H1 (cell line): ENCODE results near the gene PAWR. TPM values are rescaled to one million over a fixed set of nuclear protein-coding genes. Genes with fewer than 3 reads are reported as not detected.
A peak's percentile ranks its signal among the peaks of the same experiment; 100 is the strongest.

Source experiments
- ATF3 ChIP-seq: IDR thresholded peaks from 2 replicates; pipeline ENCODE4 v1.6.1; 2011; ENCODE audit warnings: low read depth, mild to moderate bottlenecking, low read length; ENCODE audit not compliant: insufficient read depth
- CEBPB ChIP-seq: IDR thresholded peaks from 2 replicates; pipeline ENCODE4 v1.6.1; 2012; ENCODE audit warnings: low read depth, low read length
- NRF1 ChIP-seq: IDR thresholded peaks from 2 replicates; pipeline ENCODE4 v1.6.1; 2011; ENCODE audit warnings: mild to moderate bottlenecking, low read depth, low read length, improper control_type of control experiment
- SAP30 ChIP-seq: fragments of 300-600 bp; sonication (generic); IDR thresholded peaks from 2 replicates; pipeline ENCODE4 v1.7.1; 2012; ENCODE audit warnings: low read length, moderate library complexity, mild to moderate bottlenecking, inconsistent platforms; ENCODE audit not compliant: insufficient read depth, insufficient replicate concordance
- SIN3A ChIP-seq, 2 experiments: IDR thresholded peaks in 1 of 2; conservative IDR thresholded peaks in 1 of 2; 2 replicates each; pipeline ENCODE4 v1.6.1; 2011 to 2012; ENCODE audit warnings: low read length in 2 of 2, improper control_type of control experiment in 1 of 2, low read depth in 1 of 2, mild to moderate bottlenecking in 1 of 2
- SIX5 ChIP-seq: IDR thresholded peaks from 2 replicates; pipeline ENCODE4 v1.6.1; 2011; ENCODE audit warnings: mild to moderate bottlenecking, low read depth, low read length
- SRF ChIP-seq: IDR thresholded peaks from 2 replicates; pipeline ENCODE4 v1.6.1; 2011; ENCODE audit warnings: mild to moderate bottlenecking, low read depth, low read length, moderate library complexity
- ZNF274 ChIP-seq: IDR thresholded peaks from 2 replicates; pipeline ENCODE4 v1.7.0; 2012; ENCODE audit warnings: low read length, borderline replicate concordance; ENCODE audit errors: extremely low read depth
- polyA plus RNA-seq, 7 experiments: library from polyadenylated mRNA; depleted of rRNA in 3 of 7; stranded (reverse) in 5 of 7; unstranded in 2 of 7; fragments of >200 nt in 5 of 7; fragments of 200-250 nt in 2 of 7; gene quantifications; 1 replicate in 5 of 7; 2 replicates in 1 of 7; 4 replicates in 1 of 7; pipeline versions ENCODE4 v1.2.1 to v1.2.3, GENCODE V29; 2011 to 2013; ENCODE audit warnings: missing spikeins in 2 of 7, mixed read lengths in 2 of 7
- total RNA-seq: library from RNA; stranded (reverse); fragmentation: NEBNext Ultra II Directional; extraction: Animal tissue kit (Norgen Biotek cat#: 25700); gene quantifications from 2 replicates; pipeline ENCODE4 v1.2.1, GENCODE V29; 2021
- TF ChIP-seq, protein P1 (sequence below): fragments of 300-600 bp; sonication (generic); IDR thresholded peaks from 2 replicates; pipeline ENCODE4 v1.7.1; 2012; ENCODE audit warnings: low read length, moderate library complexity, mild to moderate bottlenecking, inconsistent platforms; ENCODE audit not compliant: insufficient replicate concordance

PAWR gene
- total and polyA plus RNA-seq, 2 of the 8 experiments (the other 6 are each of a cell fraction or from before 2014, with no cell fraction given): 28.3 to 327 TPM

- TF ChIP-seq ZNF274 (no peak), SAP30 (peak; percentile 25), SIX5 (no peak), CEBPB (peak; percentile 31; the same call in 1 of the 2 replicates), ATF3 (no peak), SIN3A (conservative IDR thresholded peaks at IDR 0.05 in 1 of 2, IDR thresholded peaks at IDR 0.05 in 1 of 2; ENCODE audit: low read depth in 1 of 2, low read length in 2 of 2) (peak in 1 of 2 experiments; percentile 45; a peak in 1 of 4 replicates), SRF (no peak), NRF1 (no peak)
- TF ChIP-seq, protein P1, sequence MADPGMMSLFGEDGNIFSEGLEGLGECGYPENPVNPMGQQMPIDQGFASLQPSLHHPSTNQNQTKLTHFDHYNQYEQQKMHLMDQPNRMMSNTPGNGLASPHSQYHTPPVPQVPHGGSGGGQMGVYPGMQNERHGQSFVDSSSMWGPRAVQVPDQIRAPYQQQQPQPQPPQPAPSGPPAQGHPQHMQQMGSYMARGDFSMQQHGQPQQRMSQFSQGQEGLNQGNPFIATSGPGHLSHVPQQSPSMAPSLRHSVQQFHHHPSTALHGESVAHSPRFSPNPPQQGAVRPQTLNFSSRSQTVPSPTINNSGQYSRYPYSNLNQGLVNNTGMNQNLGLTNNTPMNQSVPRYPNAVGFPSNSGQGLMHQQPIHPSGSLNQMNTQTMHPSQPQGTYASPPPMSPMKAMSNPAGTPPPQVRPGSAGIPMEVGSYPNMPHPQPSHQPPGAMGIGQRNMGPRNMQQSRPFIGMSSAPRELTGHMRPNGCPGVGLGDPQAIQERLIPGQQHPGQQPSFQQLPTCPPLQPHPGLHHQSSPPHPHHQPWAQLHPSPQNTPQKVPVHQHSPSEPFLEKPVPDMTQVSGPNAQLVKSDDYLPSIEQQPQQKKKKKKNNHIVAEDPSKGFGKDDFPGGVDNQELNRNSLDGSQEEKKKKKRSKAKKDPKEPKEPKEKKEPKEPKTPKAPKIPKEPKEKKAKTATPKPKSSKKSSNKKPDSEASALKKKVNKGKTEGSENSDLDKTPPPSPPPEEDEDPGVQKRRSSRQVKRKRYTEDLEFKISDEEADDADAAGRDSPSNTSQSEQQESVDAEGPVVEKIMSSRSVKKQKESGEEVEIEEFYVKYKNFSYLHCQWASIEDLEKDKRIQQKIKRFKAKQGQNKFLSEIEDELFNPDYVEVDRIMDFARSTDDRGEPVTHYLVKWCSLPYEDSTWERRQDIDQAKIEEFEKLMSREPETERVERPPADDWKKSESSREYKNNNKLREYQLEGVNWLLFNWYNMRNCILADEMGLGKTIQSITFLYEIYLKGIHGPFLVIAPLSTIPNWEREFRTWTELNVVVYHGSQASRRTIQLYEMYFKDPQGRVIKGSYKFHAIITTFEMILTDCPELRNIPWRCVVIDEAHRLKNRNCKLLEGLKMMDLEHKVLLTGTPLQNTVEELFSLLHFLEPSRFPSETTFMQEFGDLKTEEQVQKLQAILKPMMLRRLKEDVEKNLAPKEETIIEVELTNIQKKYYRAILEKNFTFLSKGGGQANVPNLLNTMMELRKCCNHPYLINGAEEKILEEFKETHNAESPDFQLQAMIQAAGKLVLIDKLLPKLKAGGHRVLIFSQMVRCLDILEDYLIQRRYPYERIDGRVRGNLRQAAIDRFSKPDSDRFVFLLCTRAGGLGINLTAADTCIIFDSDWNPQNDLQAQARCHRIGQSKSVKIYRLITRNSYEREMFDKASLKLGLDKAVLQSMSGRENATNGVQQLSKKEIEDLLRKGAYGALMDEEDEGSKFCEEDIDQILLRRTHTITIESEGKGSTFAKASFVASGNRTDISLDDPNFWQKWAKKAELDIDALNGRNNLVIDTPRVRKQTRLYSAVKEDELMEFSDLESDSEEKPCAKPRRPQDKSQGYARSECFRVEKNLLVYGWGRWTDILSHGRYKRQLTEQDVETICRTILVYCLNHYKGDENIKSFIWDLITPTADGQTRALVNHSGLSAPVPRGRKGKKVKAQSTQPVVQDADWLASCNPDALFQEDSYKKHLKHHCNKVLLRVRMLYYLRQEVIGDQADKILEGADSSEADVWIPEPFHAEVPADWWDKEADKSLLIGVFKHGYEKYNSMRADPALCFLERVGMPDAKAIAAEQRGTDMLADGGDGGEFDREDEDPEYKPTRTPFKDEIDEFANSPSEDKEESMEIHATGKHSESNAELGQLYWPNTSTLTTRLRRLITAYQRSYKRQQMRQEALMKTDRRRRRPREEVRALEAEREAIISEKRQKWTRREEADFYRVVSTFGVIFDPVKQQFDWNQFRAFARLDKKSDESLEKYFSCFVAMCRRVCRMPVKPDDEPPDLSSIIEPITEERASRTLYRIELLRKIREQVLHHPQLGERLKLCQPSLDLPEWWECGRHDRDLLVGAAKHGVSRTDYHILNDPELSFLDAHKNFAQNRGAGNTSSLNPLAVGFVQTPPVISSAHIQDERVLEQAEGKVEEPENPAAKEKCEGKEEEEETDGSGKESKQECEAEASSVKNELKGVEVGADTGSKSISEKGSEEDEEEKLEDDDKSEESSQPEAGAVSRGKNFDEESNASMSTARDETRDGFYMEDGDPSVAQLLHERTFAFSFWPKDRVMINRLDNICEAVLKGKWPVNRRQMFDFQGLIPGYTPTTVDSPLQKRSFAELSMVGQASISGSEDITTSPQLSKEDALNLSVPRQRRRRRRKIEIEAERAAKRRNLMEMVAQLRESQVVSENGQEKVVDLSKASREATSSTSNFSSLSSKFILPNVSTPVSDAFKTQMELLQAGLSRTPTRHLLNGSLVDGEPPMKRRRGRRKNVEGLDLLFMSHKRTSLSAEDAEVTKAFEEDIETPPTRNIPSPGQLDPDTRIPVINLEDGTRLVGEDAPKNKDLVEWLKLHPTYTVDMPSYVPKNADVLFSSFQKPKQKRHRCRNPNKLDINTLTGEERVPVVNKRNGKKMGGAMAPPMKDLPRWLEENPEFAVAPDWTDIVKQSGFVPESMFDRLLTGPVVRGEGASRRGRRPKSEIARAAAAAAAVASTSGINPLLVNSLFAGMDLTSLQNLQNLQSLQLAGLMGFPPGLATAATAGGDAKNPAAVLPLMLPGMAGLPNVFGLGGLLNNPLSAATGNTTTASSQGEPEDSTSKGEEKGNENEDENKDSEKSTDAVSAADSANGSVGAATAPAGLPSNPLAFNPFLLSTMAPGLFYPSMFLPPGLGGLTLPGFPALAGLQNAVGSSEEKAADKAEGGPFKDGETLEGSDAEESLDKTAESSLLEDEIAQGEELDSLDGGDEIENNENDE: peak; percentile 70
These were observed 143.6 kb downstream of the PAWR start (continued) for GRCh38 chr12:79547044-79547734.
